Measurements from ENCODE around the gene TNRC6C. TPM values are rescaled to one million over a fixed set of nuclear protein-coding genes. Genes with fewer than 3 reads are reported as not detected.
"Not testable (repeated sequence)": the region's sequence is repeated elsewhere in the genome, so short reads cannot be mapped to it uniquely, and the experiment has no call there.

Gene TNRC6C
- total and polyA plus RNA-seq, 10 donors: 1.7 to 37.0 (median 18.3) TPM

DNA sequence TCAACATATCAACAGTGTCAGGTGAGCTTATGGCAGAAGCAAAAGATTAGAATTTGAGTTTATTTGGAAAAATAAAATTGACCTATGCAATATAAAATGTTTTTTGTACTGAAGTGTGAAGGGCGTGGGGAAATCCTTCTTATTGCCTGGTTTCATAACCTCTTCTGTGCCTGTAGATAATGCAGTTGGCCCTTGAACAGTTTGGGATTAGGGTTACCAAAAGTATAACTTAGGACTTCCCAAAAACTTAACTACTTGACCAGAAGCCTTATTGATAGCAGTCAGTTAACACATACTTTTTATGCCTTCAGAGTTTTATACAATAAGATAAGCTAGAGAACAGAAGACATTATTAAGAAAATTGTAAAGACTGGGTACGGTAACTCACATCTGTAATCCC, 104.1 kb downstream of the TNRC6C start:
- peaks cover 0 to 37% (median 9%) of the 10 kb centered on the region in 6 donors for H3K36me3 ChIP-seq
- no peak overlapping the region for H3K4me3 ChIP-seq
- H3K4me1 ChIP-seq: peaks cover 0 to 20% (median 4%) of the 10 kb centered on the region in 6 donors
- TF ChIP-seq POLR2A (IDR thresholded peaks at IDR 0.05) (no peak), POLR2AphosphoS5 (IDR thresholded peaks at IDR 0.05) (no peak)
- TF ChIP-seq, protein P1, sequence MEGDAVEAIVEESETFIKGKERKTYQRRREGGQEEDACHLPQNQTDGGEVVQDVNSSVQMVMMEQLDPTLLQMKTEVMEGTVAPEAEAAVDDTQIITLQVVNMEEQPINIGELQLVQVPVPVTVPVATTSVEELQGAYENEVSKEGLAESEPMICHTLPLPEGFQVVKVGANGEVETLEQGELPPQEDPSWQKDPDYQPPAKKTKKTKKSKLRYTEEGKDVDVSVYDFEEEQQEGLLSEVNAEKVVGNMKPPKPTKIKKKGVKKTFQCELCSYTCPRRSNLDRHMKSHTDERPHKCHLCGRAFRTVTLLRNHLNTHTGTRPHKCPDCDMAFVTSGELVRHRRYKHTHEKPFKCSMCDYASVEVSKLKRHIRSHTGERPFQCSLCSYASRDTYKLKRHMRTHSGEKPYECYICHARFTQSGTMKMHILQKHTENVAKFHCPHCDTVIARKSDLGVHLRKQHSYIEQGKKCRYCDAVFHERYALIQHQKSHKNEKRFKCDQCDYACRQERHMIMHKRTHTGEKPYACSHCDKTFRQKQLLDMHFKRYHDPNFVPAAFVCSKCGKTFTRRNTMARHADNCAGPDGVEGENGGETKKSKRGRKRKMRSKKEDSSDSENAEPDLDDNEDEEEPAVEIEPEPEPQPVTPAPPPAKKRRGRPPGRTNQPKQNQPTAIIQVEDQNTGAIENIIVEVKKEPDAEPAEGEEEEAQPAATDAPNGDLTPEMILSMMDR (IDR thresholded peaks at IDR 0.05 in 8 of 11, conservative IDR thresholded peaks at IDR 0.05 in 3 of 11): no peak
- intact Hi-C loops (cut with DNase I; ENCODE audit: low total_unique reads): no loop called here
- H3K27ac ChIP-seq: no peak overlapping the region
- 72 to 91% (median 83%) methylated on average over 2 of the region's 2 CpGs for WGBS, 5 donors
- no peaks in the 10 kb centered on the region for H3K9me3 ChIP-seq
- H3K27me3 ChIP-seq (replicated peaks in 1 of 7): no peaks in the 10 kb centered on the region
- DNase-seq: no peak

DNA sequence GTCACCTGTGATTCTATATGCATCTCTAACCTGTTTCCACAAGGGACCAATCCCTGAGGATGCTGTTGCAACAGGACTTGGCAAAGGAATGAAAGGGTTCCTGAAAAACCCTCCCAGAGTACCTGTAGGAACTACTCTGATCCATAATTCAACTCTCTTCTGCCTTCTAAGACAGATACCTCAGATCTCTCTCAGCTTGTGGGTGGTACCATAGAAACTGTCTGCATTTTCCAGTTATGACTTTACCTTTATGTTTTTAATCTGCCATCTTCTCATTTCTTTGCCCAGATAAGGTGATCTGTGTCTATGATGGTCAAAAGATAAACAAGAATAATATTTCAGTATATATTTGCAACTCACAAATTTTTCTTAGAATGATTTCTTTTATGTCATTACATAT, 105.0 kb downstream of the TNRC6C start:
- TF ChIP-seq POLR2AphosphoS5 (IDR thresholded peaks at IDR 0.05): no peak
- TF ChIP-seq, protein P1 (IDR thresholded peaks at IDR 0.05 in 8 of 11, conservative IDR thresholded peaks at IDR 0.05 in 3 of 11): no peak
- TF ChIP-seq POLR2A (IDR thresholded peaks at IDR 0.05): no peak
- DNase-seq: no peak
- intact Hi-C loops (cut with DNase I; ENCODE audit: low total_unique reads): no loop called here
- Histone ChIP-seq H3K27me3 (replicated peaks in 1 of 7) (no peaks in the 10 kb centered on the region), H3K4me3 (no peak overlapping the region), H3K9me3 (no peaks in the 10 kb centered on the region), H3K36me3 (peaks cover 0 to 46% (median 18%) of the 10 kb centered on the region in 6 donors), H3K27ac (no peak overlapping the region), H3K4me1 (peaks cover 0 to 14% (median 4%) of the 10 kb centered on the region in 6 donors)

GRCh38 chr17:78064708-78065107, 106.2 kb downstream of the TNRC6C start:
- TF ChIP-seq, protein P1 (IDR thresholded peaks at IDR 0.05 in 8 of 11, conservative IDR thresholded peaks at IDR 0.05 in 3 of 11): no peak
- no peak for TF ChIP-seq POLR2A (IDR thresholded peaks at IDR 0.05)
- TF ChIP-seq POLR2AphosphoS5 (IDR thresholded peaks at IDR 0.05): no peak
- Histone ChIP-seq H3K27me3 (replicated peaks in 1 of 7) (no peaks in the 10 kb centered on the region), H3K4me1 (peaks cover 0 to 5% (median 0%) of the 10 kb centered on the region in 6 donors), H3K9me3 (no peaks in the 10 kb centered on the region), H3K36me3 (peaks cover 0 to 53% (median 28%) of the 10 kb centered on the region in 6 donors), H3K27ac (no peak overlapping the region), H3K4me3 (no peak overlapping the region)
- intact Hi-C loops (cut with DNase I; ENCODE audit: low total_unique reads): no loop called here
- WGBS, 5 donors: 93 to 97% (median 94%) methylated on average over 4 of the region's 4 CpGs
- no peak for DNase-seq

DNA sequence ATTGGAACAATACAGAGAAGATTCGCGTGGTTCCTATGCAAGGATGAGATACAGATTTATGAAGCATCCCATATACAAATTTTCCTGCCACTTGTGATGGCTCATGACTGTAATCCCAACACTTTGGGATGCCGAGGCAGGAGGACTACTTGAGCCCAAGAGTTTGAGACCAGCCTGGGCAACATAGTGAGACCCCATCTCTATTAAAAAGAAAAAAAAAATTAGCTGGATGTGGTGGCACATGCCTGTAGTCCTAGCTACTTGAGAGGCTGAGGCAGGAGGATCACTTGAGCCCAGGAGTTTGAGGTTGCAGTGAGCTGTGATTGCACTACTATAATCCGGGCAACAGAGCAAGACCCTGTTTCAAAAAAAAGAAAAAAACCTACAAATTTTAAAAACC, 108.5 kb downstream of the TNRC6C start:
- peaks cover 0 to 76% (median 46%) of the 10 kb centered on the region in 6 donors for H3K36me3 ChIP-seq
- DNase-seq; H3K9me3 ChIP-seq; H3K4me1 ChIP-seq; H3K27ac ChIP-seq; H3K4me3 ChIP-seq; intact Hi-C loops (cut with DNase I; ENCODE audit: low total_unique reads); H3K27me3 ChIP-seq (replicated peaks in 1 of 7): not testable (repeated sequence)
- WGBS, 5 donors: 87 to 100% (median 95%) methylated on average over 4 of the region's 4 CpGs

DNA sequence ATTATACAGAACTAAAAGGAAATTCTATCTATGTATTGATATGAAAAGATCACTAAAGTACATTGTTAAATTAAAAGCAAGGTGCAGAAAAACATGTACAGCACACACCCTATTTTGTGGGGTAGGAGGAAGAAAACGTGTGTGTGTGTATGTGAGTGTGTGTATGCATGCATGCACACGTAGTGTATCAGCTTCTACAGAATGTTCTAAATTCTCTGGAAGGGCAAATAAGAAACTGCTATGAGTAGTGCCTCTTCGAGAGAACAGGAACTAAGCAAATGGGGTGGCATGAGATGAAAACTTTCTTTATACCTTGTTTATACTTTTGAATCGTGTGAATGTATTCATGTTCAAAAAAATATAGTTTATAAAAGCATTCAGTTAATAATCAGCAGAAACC, 111.2 kb downstream of the TNRC6C start:
- intact Hi-C loops (cut with DNase I; ENCODE audit: low total_unique reads): no loop called here
- Histone ChIP-seq H3K4me1 (no peaks in the 10 kb centered on the region), H3K36me3 (peaks cover 0 to 100% (median 71%) of the 10 kb centered on the region in 6 donors), H3K4me3 (no peak overlapping the region), H3K27me3 (replicated peaks in 1 of 7) (no peaks in the 10 kb centered on the region), H3K9me3 (no peaks in the 10 kb centered on the region), H3K27ac (no peak overlapping the region)
- TF ChIP-seq POLR2A (IDR thresholded peaks at IDR 0.05) (no peak), POLR2AphosphoS5 (IDR thresholded peaks at IDR 0.05) (no peak)
- TF ChIP-seq, protein P1 (IDR thresholded peaks at IDR 0.05 in 8 of 11, conservative IDR thresholded peaks at IDR 0.05 in 3 of 11): no peak
- no peak for DNase-seq
- 68 to 77% (median 71%) methylated on average over 4 of the region's 4 CpGs for WGBS, 5 donors

Measured in spleen (tissue), 11 donors.